A673 (cell line): ENCODE measurements around the gene ARHGEF28. TPM values are rescaled to one million over a fixed set of nuclear protein-coding genes. Genes with fewer than 3 reads are reported as not detected.

Experiments
- BruUV-seq: library from RNA; stranded (reverse); fragments of 400-500 nt; replicated peaks from 2 replicates; lab custom pipeline; 2021; lab: Mats Ljungman, UMichigan
- CTCF ChIA-PET: fragments of 300-600 bp; sonication (Branson Sonifier 250); formaldehyde crosslinking; loops from one replicate; lab custom pipeline; 2022; ENCODE audit warnings: antibody characterized with exemption; lab: Charles Lee
- POLR2A ChIA-PET: fragments of 300-600 bp; sonication (Branson Sonifier 250); formaldehyde crosslinking; loops from one replicate; lab custom pipeline; 2022; ENCODE audit warnings: antibody characterized with exemption; ENCODE audit not compliant: low non-redundant PET; lab: Charles Lee
- DNase-seq: peaks from one replicate; pipeline ENCODE4 v3.0.0-alpha.2; 2015; ENCODE audit warnings: low spot score
- H3K27ac ChIP-seq: fragments of 200-600 bp; sonication (generic); 2 replicates; pipeline ENCODE4 v1.5.1; 2016; ENCODE audit warnings: mixed run types, low read depth, mild to moderate bottlenecking, mixed read lengths, antibody characterized with exemption, low read length; ENCODE audit not compliant: poor library complexity, severe bottlenecking
- H3K27me3 ChIP-seq: fragments of 200-600 bp; sonication (generic); replicated peaks from 2 replicates; pipeline ENCODE4 v1.6.1; 2017; ENCODE audit warnings: mixed run types, low read depth, mild to moderate bottlenecking, mixed read lengths, antibody characterized with exemption, low read length; ENCODE audit not compliant: insufficient read depth, poor library complexity
- H3K36me3 ChIP-seq: fragments of 200-600 bp; sonication (generic); 2 replicates; pipeline ENCODE4 v1.6.1; 2016; ENCODE audit warnings: mixed run types, mild to moderate bottlenecking, mixed read lengths, antibody characterized with exemption, low read length; ENCODE audit not compliant: insufficient read depth, poor library complexity, severe bottlenecking
- H3K4me1 ChIP-seq: fragments of 200-600 bp; sonication (generic); 2 replicates; pipeline ENCODE4 v1.6.1; 2017; ENCODE audit warnings: mixed run types, mild to moderate bottlenecking, mixed read lengths, antibody characterized with exemption, low read length; ENCODE audit not compliant: insufficient read depth, poor library complexity, severe bottlenecking
- H3K4me3 ChIP-seq: fragments of 200-600 bp; sonication (generic); 2 replicates; pipeline ENCODE4 v1.5.1; 2016; ENCODE audit warnings: low read depth, mixed run types, mild to moderate bottlenecking, mixed read lengths, low read length; ENCODE audit not compliant: poor library complexity, severe bottlenecking
- H3K9me3 ChIP-seq: fragments of 200-600 bp; sonication (generic); 2 replicates; pipeline ENCODE4 v1.6.1; 2016; ENCODE audit warnings: mixed run types, low read depth, mild to moderate bottlenecking, mixed read lengths, antibody characterized with exemption, low read length; ENCODE audit not compliant: poor library complexity, severe bottlenecking
- EZH2 ChIP-seq: fragments of 200-600 bp; sonication (generic); IDR thresholded peaks from 2 replicates; pipeline ENCODE4 v1.6.1; 2017; ENCODE audit warnings: borderline replicate concordance, low read depth, mild to moderate bottlenecking, mixed read lengths, antibody characterized with exemption, low read length; ENCODE audit not compliant: poor library complexity, severe bottlenecking
- intact Hi-C: fragments of 100-400 bp; cut with micrococcal nuclease; formaldehyde crosslinking; loops from one replicate; pipeline ENCODE4 v1.10.0; 2022; ENCODE audit not compliant: unreplicated experiment
- total RNA-seq: library from RNA; stranded (reverse); gene quantifications from 2 replicates; pipeline ENCODE4 v1.2.3, GENCODE V29; 2021
- TF ChIP-seq, protein P1 (sequence below): fragments of 300-800, 200-600 bp; sonication (generic); conservative IDR thresholded peaks from 2 replicates; pipeline ENCODE4 v1.5.1; 2017; ENCODE audit warnings: low read depth, mild to moderate bottlenecking, antibody characterized with exemption, low read length, moderate library complexity, mixed read lengths

Gene ARHGEF28
- total RNA-seq, 1 experiment from 2014 or later, result 3.4 TPM

DNA sequence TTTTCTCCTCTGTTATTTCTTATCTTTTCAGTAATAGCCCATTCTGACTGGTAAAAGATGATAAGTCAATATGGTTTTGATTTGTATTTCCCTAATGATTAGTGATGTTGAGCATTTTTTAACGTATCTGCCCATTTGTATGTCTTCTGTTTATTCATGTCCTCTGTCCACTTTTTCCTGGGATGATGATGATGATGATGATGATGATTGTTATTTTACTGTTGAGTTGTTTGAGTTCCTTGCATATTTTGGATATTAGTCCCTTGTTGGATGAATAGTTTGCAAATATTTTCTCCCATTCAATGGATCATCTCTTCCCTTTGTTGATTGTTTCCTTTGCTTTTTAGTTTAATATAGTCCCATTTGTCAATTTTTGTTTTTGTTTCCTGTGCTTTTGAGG lies 33.4 kb upstream of the ARHGEF28 start:
- no TSS peak for BruUV-seq
- intact Hi-C loops, result no loop called here
- CTCF ChIA-PET, result interaction anchor here (2.3 kb wide), 1 partner anchor 200 kb away, joined by 25 read pairs; no protein-coding TSS in a partner anchor
- Histone ChIP-seq H3K36me3 (no peaks in the 10 kb centered on the region), H3K9me3 (no peaks in the 10 kb centered on the region), H3K27ac (no peak overlapping the region), H3K4me1 (no peaks in the 10 kb centered on the region), H3K4me3 (no peak overlapping the region), H3K27me3 (no peaks in the 10 kb centered on the region)
- TF ChIP-seq, protein P1, sequence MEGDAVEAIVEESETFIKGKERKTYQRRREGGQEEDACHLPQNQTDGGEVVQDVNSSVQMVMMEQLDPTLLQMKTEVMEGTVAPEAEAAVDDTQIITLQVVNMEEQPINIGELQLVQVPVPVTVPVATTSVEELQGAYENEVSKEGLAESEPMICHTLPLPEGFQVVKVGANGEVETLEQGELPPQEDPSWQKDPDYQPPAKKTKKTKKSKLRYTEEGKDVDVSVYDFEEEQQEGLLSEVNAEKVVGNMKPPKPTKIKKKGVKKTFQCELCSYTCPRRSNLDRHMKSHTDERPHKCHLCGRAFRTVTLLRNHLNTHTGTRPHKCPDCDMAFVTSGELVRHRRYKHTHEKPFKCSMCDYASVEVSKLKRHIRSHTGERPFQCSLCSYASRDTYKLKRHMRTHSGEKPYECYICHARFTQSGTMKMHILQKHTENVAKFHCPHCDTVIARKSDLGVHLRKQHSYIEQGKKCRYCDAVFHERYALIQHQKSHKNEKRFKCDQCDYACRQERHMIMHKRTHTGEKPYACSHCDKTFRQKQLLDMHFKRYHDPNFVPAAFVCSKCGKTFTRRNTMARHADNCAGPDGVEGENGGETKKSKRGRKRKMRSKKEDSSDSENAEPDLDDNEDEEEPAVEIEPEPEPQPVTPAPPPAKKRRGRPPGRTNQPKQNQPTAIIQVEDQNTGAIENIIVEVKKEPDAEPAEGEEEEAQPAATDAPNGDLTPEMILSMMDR, result no peak
- no peak for TF ChIP-seq EZH2
- DNase-seq, result no peak
- POLR2A ChIA-PET, result no interaction called here

DNA sequence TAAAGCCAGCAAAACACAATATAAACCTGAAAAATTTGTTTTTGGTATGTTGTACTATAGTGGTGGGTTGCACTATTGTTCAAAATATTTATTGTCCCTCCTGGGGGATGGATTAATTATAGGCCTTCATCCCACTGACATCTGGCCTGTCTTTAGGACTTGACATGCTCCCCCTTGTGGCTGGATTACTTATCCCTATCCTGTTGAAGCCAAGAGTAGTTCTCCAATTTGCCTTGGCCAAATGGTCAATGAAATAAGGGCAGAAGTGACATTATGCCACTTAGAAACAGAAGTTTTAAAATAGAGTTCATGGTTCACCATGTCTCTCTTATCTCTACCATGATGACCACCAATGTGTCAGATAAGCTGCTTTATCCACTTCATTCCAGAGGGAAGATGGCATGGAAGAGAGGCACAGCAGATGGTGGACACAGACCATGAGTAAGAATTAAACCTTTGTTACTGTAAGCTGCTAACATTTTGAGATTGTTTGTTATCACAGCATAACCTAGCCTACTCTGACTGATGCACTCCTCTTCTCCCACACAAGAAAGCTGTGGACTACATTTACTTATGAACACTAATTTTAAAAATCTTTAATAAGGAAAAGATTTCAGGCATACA lies 29.2 kb upstream of the ARHGEF28 start:
- CTCF ChIA-PET, result interaction anchor here (1.6 kb wide), 1 partner anchor 97 kb away, joined by 4 read pairs; no protein-coding TSS in a partner anchor
- no peaks in the 10 kb centered on the region for H3K4me1 ChIP-seq
- H3K27ac ChIP-seq, result no peak overlapping the region
- peak; percentile 54 for DNase-seq
- POLR2A ChIA-PET, result no interaction called here
- H3K36me3 ChIP-seq, result no peaks in the 10 kb centered on the region
- intact Hi-C loops, result no loop called here
- no TSS peak for BruUV-seq
- TF ChIP-seq, protein P1, result peak; percentile 75
- no peak for TF ChIP-seq EZH2
- H3K9me3 ChIP-seq, result no peaks in the 10 kb centered on the region
- no peaks in the 10 kb centered on the region for H3K27me3 ChIP-seq
- no peak overlapping the region for H3K4me3 ChIP-seq

DNA sequence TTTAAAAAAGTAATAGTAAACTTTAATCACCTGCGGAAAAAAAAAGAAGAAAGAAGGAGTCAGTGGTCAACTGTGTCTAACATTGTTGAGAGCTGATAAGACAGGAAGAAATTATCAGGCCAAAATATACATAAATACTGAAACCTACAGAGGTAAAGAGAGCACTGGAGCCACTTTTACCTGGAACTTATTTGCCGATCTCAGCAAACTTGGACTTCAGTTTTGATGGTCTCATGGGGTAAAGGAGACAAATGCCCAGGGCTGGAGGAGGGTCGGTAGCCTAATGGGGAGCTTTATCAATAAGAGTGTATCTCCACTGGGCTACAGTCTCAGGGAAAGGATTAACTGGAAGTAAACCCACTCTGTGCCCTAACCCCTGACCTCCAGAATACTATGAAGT lies 26.6 kb upstream of the ARHGEF28 start:
- no TSS peak for BruUV-seq
- TF ChIP-seq EZH2, result no peak
- TF ChIP-seq, protein P1, result no peak

More for the DNA sequence above, 26.6 kb upstream of the ARHGEF28 start:
- DNase-seq, result no peak
- Histone ChIP-seq H3K9me3 (no peaks in the 10 kb centered on the region), H3K27ac (no peak overlapping the region), H3K27me3 (no peaks in the 10 kb centered on the region), H3K4me1 (no peaks in the 10 kb centered on the region), H3K36me3 (no peaks in the 10 kb centered on the region), H3K4me3 (no peak overlapping the region)
- POLR2A ChIA-PET, result no interaction called here
- CTCF ChIA-PET, result interaction anchor here (0.7 kb wide), 1 partner anchor 11 kb away, joined by 9 read pairs; no protein-coding TSS in a partner anchor
- intact Hi-C loops, result no loop called here
